Measurements from ENCODE around the gene SLC6A5.
"Not testable (repeated sequence)": the region's sequence is repeated elsewhere in the genome, so short reads cannot be mapped to it uniquely, and the experiment has no call there.

DNA sequence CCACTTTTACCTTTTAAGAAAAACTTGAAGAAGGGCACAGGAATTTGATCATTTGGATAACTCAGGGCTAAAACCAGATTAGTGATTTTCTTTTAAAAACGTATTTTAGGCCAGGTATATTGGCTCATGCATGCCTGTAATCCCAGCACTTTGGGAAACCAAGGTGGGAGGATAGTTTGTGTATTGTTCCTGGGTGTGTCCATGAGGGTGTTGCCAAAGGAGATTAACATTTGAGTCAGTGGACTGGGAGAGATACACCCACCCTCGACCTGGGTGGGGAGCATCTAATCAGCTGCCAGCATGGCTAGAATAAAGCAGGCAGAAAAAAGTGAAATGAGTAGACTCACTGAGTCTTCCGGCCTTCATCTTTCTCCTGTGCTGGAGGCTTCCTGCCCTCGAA lies 33.3 kb upstream of the SLC6A5 start:
- TF ChIP-seq, protein P1, sequence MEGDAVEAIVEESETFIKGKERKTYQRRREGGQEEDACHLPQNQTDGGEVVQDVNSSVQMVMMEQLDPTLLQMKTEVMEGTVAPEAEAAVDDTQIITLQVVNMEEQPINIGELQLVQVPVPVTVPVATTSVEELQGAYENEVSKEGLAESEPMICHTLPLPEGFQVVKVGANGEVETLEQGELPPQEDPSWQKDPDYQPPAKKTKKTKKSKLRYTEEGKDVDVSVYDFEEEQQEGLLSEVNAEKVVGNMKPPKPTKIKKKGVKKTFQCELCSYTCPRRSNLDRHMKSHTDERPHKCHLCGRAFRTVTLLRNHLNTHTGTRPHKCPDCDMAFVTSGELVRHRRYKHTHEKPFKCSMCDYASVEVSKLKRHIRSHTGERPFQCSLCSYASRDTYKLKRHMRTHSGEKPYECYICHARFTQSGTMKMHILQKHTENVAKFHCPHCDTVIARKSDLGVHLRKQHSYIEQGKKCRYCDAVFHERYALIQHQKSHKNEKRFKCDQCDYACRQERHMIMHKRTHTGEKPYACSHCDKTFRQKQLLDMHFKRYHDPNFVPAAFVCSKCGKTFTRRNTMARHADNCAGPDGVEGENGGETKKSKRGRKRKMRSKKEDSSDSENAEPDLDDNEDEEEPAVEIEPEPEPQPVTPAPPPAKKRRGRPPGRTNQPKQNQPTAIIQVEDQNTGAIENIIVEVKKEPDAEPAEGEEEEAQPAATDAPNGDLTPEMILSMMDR (IDR thresholded peaks at IDR 0.05; ENCODE audit: low read depth, low read length, poor library complexity, severe bottlenecking): not testable (repeated sequence)
- not testable (repeated sequence) for TF ChIP-seq EZH2phosphoT487 (IDR thresholded peaks at IDR 0.05; ENCODE audit: borderline replicate concordance, low read length)
